ENCODE measurements around the gene COL23A1.

The COL23A1 gene

DNA sequence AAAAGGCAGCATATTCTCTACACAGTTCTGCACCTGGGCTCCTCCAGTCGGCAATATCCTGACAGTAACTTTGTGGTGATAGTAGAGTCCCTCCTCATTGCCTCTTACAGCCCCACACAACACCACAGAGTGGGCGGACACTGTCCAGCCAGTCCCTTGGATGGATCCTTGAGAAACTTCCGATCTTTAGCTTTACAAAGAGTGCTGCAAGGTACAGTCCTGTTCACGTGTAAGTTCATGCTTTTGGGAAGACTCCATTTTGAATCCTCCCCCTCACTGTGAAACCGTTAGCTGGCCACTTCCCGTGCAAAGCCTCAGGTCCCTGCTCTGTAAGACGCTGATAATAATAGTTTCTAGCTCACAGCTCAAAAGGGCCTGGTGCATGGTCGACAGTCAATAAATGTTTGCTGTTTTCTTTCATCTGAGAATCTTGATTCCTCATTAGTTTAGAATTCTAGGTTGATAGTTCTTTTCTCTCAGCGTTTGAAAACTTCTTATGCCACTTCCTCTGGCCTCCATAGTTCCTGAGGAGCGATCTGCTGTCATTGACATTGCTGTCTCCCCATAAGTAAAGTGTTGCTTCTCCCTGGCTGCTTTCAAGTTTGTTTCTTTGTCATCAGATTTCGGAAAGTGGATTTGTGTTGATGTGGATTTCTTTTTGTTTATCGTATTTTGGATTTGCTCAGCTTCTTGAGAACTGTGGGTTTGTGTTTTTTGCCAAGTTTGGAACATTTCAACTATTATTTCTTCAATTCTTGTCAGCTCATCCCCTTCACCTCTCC is 82.9 kb downstream of the COL23A1 start:
- H3K4me2 ChIP-seq (ENCODE audit: low read depth, low read length), result no peak overlapping the region
- H3K4me1 ChIP-seq (ENCODE audit: low read length), result no peaks in the 10 kb centered on the region
- H3K4me3 ChIP-seq (ENCODE audit: low read length), result no peak overlapping the region
- H3K36me3 ChIP-seq (replicated peaks; ENCODE audit: insufficient read depth, low read length), result no peaks in the 10 kb centered on the region
- no peaks in the 10 kb centered on the region for H3K9me3 ChIP-seq (replicated peaks; ENCODE audit: insufficient read depth, low read length)
- no peaks in the 10 kb centered on the region for H3F3A ChIP-seq (ENCODE audit: insufficient read depth, low read length)
- H3K79me2 ChIP-seq (ENCODE audit: low read length), result no peaks in the 10 kb centered on the region
- H4K20me1 ChIP-seq (ENCODE audit: insufficient read depth, low read length), result no peaks in the 10 kb centered on the region
- H2AFZ ChIP-seq (ENCODE audit: low read length), result no peak overlapping the region
- peaks cover 29% of the 10 kb centered on the region for H3K27me3 ChIP-seq (replicated peaks; ENCODE audit: insufficient read depth, low read length)
- no peak for TF ChIP-seq EZH2 (optimal IDR thresholded peaks at IDR 0.05; ENCODE audit: low read depth, low read length)
- TF ChIP-seq, protein P1, sequence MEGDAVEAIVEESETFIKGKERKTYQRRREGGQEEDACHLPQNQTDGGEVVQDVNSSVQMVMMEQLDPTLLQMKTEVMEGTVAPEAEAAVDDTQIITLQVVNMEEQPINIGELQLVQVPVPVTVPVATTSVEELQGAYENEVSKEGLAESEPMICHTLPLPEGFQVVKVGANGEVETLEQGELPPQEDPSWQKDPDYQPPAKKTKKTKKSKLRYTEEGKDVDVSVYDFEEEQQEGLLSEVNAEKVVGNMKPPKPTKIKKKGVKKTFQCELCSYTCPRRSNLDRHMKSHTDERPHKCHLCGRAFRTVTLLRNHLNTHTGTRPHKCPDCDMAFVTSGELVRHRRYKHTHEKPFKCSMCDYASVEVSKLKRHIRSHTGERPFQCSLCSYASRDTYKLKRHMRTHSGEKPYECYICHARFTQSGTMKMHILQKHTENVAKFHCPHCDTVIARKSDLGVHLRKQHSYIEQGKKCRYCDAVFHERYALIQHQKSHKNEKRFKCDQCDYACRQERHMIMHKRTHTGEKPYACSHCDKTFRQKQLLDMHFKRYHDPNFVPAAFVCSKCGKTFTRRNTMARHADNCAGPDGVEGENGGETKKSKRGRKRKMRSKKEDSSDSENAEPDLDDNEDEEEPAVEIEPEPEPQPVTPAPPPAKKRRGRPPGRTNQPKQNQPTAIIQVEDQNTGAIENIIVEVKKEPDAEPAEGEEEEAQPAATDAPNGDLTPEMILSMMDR (IDR thresholded peaks at IDR 0.05; ENCODE audit: low read length), result no peak
- TF ChIP-seq EZH2phosphoT487 (IDR thresholded peaks at IDR 0.05; ENCODE audit: low read length), result no peak
- no peak for DNase-seq
- no peak overlapping the region for H3K9ac ChIP-seq (ENCODE audit: low read length)
- no peak overlapping the region for H3K27ac ChIP-seq (ENCODE audit: low read length)
- H3K9me2 ChIP-seq (replicated peaks; ENCODE audit: insufficient read depth, low read length), result no peaks in the 10 kb centered on the region

DNA sequence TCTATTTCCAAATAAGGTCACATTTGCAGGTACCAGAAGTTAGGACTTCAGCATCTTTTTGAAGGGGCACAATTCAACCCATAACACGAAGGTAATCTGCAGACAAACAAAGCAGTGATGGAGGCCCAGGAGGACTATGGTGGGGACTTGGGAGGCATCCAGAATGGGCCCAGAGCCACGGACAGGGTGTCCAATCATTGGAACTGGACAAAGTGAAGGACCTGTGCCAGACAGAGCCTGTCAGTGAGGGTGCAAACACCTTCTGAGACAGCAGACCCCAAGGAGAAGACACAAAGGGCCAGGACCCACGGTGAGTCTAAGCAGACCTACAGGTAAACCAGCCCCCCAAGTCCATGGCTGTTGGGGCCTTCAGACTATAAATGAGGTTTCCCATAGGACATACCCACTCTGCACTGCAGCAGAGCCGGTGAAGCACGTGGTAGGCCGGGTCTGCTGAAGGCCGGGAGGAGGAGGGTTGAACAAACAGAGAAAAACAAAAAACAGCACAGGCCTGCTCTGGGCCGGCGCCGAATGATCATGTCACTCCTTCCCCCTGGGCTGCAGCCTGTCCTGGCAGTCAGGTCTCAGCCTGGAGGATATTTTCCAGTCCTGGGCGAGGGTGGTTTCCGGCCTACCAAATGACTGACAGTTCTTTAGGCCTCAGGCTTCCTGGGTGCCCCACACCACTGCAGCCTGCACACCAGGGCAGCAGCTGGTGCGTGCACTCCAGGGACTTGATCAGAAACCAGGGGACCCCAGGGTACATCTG is 84.4 kb downstream of the COL23A1 start:
- no peak overlapping the region for H2AFZ ChIP-seq (ENCODE audit: low read length)
- H3K27me3 ChIP-seq (replicated peaks; ENCODE audit: insufficient read depth, low read length), result peaks cover 29% of the 10 kb centered on the region
- H3K4me2 ChIP-seq (ENCODE audit: low read depth, low read length), result no peak overlapping the region
- H3K27ac ChIP-seq (ENCODE audit: low read length), result no peak overlapping the region
- H3K9ac ChIP-seq (ENCODE audit: low read length), result no peak overlapping the region
- no peaks in the 10 kb centered on the region for H4K20me1 ChIP-seq (ENCODE audit: insufficient read depth, low read length)
- no peak for DNase-seq
- no peaks in the 10 kb centered on the region for H3K9me3 ChIP-seq (replicated peaks; ENCODE audit: insufficient read depth, low read length)
- H3K4me3 ChIP-seq (ENCODE audit: low read length), result no peak overlapping the region
- H3K9me2 ChIP-seq (replicated peaks; ENCODE audit: insufficient read depth, low read length), result no peaks in the 10 kb centered on the region
- no peaks in the 10 kb centered on the region for H3K4me1 ChIP-seq (ENCODE audit: low read length)
- no peaks in the 10 kb centered on the region for H3K79me2 ChIP-seq (ENCODE audit: low read length)
- no peaks in the 10 kb centered on the region for H3F3A ChIP-seq (ENCODE audit: insufficient read depth, low read length)
- TF ChIP-seq EZH2 (optimal IDR thresholded peaks at IDR 0.05; ENCODE audit: low read depth, low read length), result no peak
- no peaks in the 10 kb centered on the region for H3K36me3 ChIP-seq (replicated peaks; ENCODE audit: insufficient read depth, low read length)

DNA sequence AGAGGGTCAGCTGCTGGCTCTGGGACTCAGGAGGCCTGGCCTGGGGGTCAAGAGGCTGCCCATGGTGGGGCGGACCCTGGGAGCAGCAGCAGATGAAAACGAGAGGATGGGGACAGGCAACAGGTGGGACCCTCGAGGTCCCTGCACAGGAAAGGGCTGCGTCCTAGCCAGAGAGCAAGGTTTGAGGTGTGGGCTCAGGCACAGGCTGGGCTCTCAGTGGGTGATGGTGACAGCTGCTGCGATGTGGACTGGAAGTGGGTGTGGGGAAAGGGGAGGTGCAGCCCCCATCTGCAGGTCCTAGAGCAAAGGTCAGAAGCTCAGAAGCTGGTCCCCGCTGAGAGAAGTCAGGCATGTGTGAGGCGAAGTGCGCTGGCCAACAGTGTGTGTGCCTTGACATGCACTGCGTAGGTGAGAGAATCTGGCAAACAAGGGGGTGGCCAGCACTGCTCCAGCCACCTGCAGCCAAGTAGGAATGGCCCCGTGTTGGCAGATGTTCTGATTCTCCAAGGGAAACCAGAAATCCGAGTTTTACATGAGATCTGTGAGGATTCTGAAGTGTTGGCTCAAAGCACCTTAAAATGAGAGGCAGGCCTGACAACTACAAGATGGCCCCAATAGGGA is 85.7 kb downstream of the COL23A1 start:
- Histone ChIP-seq H2AFZ (ENCODE audit: low read length) (no peak overlapping the region), H3K9me2 (replicated peaks; ENCODE audit: insufficient read depth, low read length) (no peaks in the 10 kb centered on the region), H3F3A (ENCODE audit: insufficient read depth, low read length) (no peaks in the 10 kb centered on the region), H3K27me3 (replicated peaks; ENCODE audit: insufficient read depth, low read length) (peaks cover 29% of the 10 kb centered on the region), H3K4me2 (ENCODE audit: low read depth, low read length) (no peak overlapping the region), H3K4me1 (ENCODE audit: low read length) (no peaks in the 10 kb centered on the region), H3K4me3 (ENCODE audit: low read length) (no peak overlapping the region), H3K36me3 (replicated peaks; ENCODE audit: insufficient read depth, low read length) (no peaks in the 10 kb centered on the region), H4K20me1 (ENCODE audit: insufficient read depth, low read length) (no peaks in the 10 kb centered on the region), H3K27ac (ENCODE audit: low read length) (no peak overlapping the region), H3K9ac (ENCODE audit: low read length) (no peak overlapping the region), H3K79me2 (ENCODE audit: low read length) (no peaks in the 10 kb centered on the region), H3K9me3 (replicated peaks; ENCODE audit: insufficient read depth, low read length) (no peaks in the 10 kb centered on the region)
- TF ChIP-seq EZH2phosphoT487 (IDR thresholded peaks at IDR 0.05; ENCODE audit: low read length) (no peak), EZH2 (optimal IDR thresholded peaks at IDR 0.05; ENCODE audit: low read depth, low read length) (no peak)
- TF ChIP-seq, protein P1 (IDR thresholded peaks at IDR 0.05; ENCODE audit: low read length), result no peak
- DNase-seq, result no peak

Measured in MM.1S (cell line).